Measurements from ENCODE around the gene RFTN1.

The RFTN1 gene

GRCh38 chr3:16516695-16517481, 3.4 kb upstream of the RFTN1 start:
- H3K4me3 ChIP-seq (ENCODE audit: low read depth, low read length) = no peak overlapping the region
- TF ChIP-seq, protein P1, sequence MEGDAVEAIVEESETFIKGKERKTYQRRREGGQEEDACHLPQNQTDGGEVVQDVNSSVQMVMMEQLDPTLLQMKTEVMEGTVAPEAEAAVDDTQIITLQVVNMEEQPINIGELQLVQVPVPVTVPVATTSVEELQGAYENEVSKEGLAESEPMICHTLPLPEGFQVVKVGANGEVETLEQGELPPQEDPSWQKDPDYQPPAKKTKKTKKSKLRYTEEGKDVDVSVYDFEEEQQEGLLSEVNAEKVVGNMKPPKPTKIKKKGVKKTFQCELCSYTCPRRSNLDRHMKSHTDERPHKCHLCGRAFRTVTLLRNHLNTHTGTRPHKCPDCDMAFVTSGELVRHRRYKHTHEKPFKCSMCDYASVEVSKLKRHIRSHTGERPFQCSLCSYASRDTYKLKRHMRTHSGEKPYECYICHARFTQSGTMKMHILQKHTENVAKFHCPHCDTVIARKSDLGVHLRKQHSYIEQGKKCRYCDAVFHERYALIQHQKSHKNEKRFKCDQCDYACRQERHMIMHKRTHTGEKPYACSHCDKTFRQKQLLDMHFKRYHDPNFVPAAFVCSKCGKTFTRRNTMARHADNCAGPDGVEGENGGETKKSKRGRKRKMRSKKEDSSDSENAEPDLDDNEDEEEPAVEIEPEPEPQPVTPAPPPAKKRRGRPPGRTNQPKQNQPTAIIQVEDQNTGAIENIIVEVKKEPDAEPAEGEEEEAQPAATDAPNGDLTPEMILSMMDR (IDR thresholded peaks at IDR 0.05; ENCODE audit: low read depth, low read length) = peak; percentile 62

GRCh38 chr3:16515885-16516420, 2.5 kb upstream of the RFTN1 start:
- no peak overlapping the region for H3K4me3 ChIP-seq (ENCODE audit: low read depth, low read length)
- TF ChIP-seq, protein P1 (IDR thresholded peaks at IDR 0.05; ENCODE audit: low read depth, low read length) = no peak

DNA sequence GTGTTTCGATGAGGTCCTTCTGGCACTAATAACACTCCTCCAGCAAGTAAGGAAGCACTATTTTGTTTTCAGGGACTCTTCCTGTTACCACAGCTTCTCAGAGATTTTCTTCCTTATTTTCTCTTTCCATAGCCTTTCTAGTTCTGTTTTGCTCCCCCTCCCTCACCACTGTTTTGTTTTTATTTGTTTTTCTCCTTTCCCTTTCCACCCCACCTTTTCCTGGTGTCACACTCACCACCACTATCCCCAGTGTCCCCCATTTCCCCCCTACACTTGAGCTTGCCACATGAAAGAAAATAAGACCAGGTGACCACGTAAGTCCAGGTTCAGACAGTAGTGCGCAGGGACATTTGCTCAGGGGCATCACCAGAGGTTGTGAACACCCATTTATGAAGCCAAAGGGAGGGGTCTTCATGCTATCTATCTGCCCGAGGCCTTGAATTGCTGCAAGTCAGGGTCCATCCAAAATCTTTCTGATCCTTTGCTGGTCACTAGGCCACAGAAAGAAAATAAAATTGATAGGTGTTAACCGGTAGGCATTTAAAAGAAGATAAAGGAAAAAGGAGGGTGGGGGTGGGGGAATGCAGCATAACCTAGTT, 1.4 kb upstream of the RFTN1 start:
- TF ChIP-seq, protein P1 (IDR thresholded peaks at IDR 0.05; ENCODE audit: low read depth, low read length) = no peak
- H3K4me3 ChIP-seq (ENCODE audit: low read depth, low read length) = no peak overlapping the region

- TF ChIP-seq, protein P1 (IDR thresholded peaks at IDR 0.05; ENCODE audit: low read depth, low read length) = no peak
- peak overlapping the region; percentile 82 for H3K4me3 ChIP-seq (ENCODE audit: low read depth, low read length)
These were observed 662 bp upstream of the RFTN1 start for GRCh38 chr3:16514021-16514700.

DNA sequence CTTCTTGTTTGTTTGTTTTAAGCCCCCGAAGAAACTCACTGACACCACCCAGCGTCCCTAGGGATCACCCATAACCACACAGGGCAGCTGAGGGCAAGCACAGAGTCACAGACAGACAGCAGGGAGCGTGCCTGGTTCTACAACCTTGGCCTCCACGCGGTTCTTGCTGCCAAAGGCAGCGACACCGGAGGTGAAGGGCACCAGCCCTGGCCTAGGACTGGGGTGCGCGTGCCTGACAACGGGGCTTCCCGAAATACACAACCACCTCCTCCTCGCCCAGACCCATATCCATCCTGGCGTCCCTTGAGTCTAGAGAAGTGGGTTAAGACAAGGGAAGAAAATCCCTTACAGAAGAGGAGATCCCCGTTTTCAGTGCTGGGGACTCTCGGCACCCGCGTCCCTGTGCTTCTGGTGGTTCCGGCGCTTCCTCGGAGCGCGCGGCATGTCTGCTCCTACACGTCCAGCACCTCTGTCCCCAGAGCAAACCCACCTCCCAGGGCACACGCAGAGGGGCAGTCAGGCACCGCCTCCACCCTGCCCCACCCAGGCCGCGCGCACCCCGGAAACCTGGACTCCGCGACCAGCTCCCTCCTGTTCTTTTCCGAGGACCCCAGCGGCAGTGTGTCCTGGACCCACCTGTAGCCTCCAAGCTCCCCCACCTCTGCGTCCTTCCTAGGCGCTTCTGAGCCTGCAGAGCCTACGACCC, 911 bp downstream of the RFTN1 start:
- TF ChIP-seq, protein P1 (IDR thresholded peaks at IDR 0.05; ENCODE audit: low read depth, low read length) = no peak
- peak overlapping the region; percentile 82 for H3K4me3 ChIP-seq (ENCODE audit: low read depth, low read length)

GRCh38 chr3:16511681-16512434, 1.6 kb downstream of the RFTN1 start:
- H3K4me3 ChIP-seq (ENCODE audit: low read depth, low read length) = peak overlapping the region; percentile 82
- TF ChIP-seq, protein P1 (IDR thresholded peaks at IDR 0.05; ENCODE audit: low read depth, low read length) = no peak

Data from WI38 (cell line).